Stomach (tissue), 9 donors: ENCODE data around the gene C10orf67. TPM values are rescaled to one million over a fixed set of nuclear protein-coding genes. Genes with fewer than 3 reads are reported as not detected.

Experiments used
- DNase-seq, 2 donors: peaks; one replicate each; pipeline versions ENCODE4 v3.0.0 to v3.0.0-alpha.2; 2013 to 2019
- H3K27ac ChIP-seq, 5 donors: fragments of 200-600 bp in 4 of 5; sonication (generic) in 4 of 5; one replicate each; pipeline ENCODE4 v1.5.1; 2013 to 2019; ENCODE audit warnings: mild to moderate bottlenecking in 1 of 5, moderate library complexity in 1 of 5
- H3K27me3 ChIP-seq, 3 donors: fragments of 200-600 bp; sonication (generic); one replicate each; pipeline ENCODE4 v1.5.1; 2017 to 2019; ENCODE audit warnings: mixed run types in 1 of 3
- H3K36me3 ChIP-seq, 4 donors: fragments of 200-600 bp; sonication (generic); 1 replicate in 3 of 4; 2 replicates in 1 of 4; pipeline ENCODE4 v1.5.1; 2016 to 2019
- H3K4me1 ChIP-seq, 4 donors: fragments of 200-600 bp; sonication (generic); one replicate each; pipeline ENCODE4 v1.5.1; 2016 to 2019
- H3K4me3 ChIP-seq, 4 donors: fragments of 200-600 bp; sonication (generic) in 3 of 4; one replicate each; pipeline ENCODE4 v1.5.1; 2016 to 2019; ENCODE audit warnings: mild to moderate bottlenecking in 1 of 4
- H3K9me3 ChIP-seq, 4 donors: fragments of 200-600 bp; sonication (generic); one replicate each; pipeline ENCODE4 v1.5.1; 2016 to 2019
- EP300 ChIP-seq: sonication (generic); formaldehyde crosslinking; IDR thresholded peaks from one replicate; pipeline ENCODE4 v1.6.1; 2017; ENCODE audit warnings: antibody characterized with exemption
- POLR2A ChIP-seq, 4 donors: fragments of 450-650 bp; IDR thresholded peaks; one replicate each; pipeline ENCODE4 v1.6.1; 2016; ENCODE audit warnings: antibody characterized with exemption in 4 of 4, control low read depth in 2 of 4, mild to moderate bottlenecking in 1 of 4, moderate library complexity in 1 of 4
- POLR2AphosphoS5 ChIP-seq, 3 donors: sonication (generic); formaldehyde crosslinking; IDR thresholded peaks; one replicate each; pipeline ENCODE4 v1.6.1; 2016; ENCODE audit warnings: antibody characterized with exemption in 3 of 3
- WGBS, 5 donors: extraction: QIAGEN DNeasy Blood & Tissue Kit in 3 of 5; methylation state at CpG; one replicate each; pipeline versions ENCODE4 v1.1.5 to v1.1.7; 2013 to 2018; 5-methylcytosine and 5-hydroxymethylcytosine counted together
- intact Hi-C: fragments of 100-400 bp; cut with DNase I; formaldehyde crosslinking; loops from one replicate; pipeline ENCODE4 v1.15.1; 2023; ENCODE audit warnings: low total_unique reads
- polyA plus RNA-seq, 3 donors: library from polyadenylated mRNA; stranded (reverse); fragments of 200-250 nt; gene quantifications; one replicate each; pipeline ENCODE4 v1.2.3, GENCODE V29; 2013
- total RNA-seq, 5 donors: library from RNA; depleted of rRNA; stranded (reverse); fragments of >200 nt; gene quantifications; one replicate each; pipeline versions ENCODE4 v1.1.0 to v1.2.3, GENCODE V29; 2014 to 2016
- TF ChIP-seq, protein P1 (sequence below), 7 experiments: fragments of 450-650 bp in 4 of 7; fragments of 200-600 bp in 3 of 7; sonication (generic) in 3 of 7; IDR thresholded peaks; one replicate each; pipeline ENCODE4 v1.5.1; 2016 to 2019; ENCODE audit warnings: antibody characterized with exemption in 7 of 7, control low read depth in 2 of 7, mild to moderate bottlenecking in 1 of 7
- donor health status: healthy with polysubstance abuse.
- donor health status: Bipolar disorder and iron deficiency.
- donor health status: healthy.

C10orf67 gene
- total and polyA plus RNA-seq, 8 donors, result 0.18 to 1.2 (median 0.31) TPM; not detected in 5

DNA sequence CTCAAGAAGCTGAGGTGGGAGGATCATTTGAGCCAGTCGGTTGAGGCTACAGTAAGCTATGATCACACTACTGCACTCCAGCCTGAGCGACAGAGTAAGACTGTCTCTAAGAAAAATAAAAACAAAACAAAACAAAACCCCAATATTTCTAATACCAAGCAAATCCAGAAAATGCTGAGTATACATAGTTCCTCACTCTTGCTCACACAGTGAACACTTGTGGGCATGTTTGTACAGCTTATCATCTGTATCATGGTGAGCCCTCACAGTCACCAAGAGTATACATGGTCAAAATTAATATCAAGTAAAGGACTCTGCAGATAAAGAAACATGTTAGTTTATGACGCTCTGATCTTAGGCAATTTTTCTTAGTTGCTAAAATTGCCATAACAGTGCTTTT lies 41.5 kb upstream of the C10orf67 start:
- H3K27ac ChIP-seq, result no peak overlapping the region
- no peaks in the 10 kb centered on the region for H3K4me1 ChIP-seq
- H3K9me3 ChIP-seq, result no peaks in the 10 kb centered on the region
- intact Hi-C loops, result no loop called here
- H3K4me3 ChIP-seq, result no peak overlapping the region
- DNase-seq, result no peak
- WGBS, 5 donors, result 64 to 80% (median 78%) methylated on average over 3 of the region's 3 CpGs
- no peaks in the 10 kb centered on the region for H3K27me3 ChIP-seq
- TF ChIP-seq POLR2AphosphoS5 (IDR thresholded peaks at IDR 0.05), result no peak
- TF ChIP-seq POLR2A (IDR thresholded peaks at IDR 0.05), result no peak
- TF ChIP-seq, protein P1, sequence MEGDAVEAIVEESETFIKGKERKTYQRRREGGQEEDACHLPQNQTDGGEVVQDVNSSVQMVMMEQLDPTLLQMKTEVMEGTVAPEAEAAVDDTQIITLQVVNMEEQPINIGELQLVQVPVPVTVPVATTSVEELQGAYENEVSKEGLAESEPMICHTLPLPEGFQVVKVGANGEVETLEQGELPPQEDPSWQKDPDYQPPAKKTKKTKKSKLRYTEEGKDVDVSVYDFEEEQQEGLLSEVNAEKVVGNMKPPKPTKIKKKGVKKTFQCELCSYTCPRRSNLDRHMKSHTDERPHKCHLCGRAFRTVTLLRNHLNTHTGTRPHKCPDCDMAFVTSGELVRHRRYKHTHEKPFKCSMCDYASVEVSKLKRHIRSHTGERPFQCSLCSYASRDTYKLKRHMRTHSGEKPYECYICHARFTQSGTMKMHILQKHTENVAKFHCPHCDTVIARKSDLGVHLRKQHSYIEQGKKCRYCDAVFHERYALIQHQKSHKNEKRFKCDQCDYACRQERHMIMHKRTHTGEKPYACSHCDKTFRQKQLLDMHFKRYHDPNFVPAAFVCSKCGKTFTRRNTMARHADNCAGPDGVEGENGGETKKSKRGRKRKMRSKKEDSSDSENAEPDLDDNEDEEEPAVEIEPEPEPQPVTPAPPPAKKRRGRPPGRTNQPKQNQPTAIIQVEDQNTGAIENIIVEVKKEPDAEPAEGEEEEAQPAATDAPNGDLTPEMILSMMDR (IDR thresholded peaks at IDR 0.05), result no peak
- TF ChIP-seq EP300, result no peak
- no peaks in the 10 kb centered on the region for H3K36me3 ChIP-seq

DNA sequence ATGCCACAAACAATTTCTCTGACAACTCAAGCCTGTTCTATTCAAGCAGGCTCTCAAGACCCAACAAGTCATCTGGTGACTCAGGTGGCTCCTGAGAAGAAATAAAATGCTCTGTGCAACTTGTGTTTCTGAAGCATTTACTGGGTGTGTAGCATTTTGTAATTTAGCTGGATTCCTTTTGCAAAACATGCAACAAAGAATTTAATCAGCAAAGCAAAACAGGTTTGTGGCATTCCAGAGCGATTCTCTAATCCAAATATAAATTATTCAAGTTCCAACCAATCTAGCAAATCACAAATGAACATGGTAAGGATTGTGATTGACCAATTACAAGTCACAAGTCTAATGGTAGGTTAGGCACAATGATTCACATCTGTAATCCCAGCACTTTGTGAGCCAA lies 39.8 kb upstream of the C10orf67 start:
- Histone ChIP-seq H3K27ac (no peak overlapping the region), H3K4me3 (no peak overlapping the region), H3K36me3 (no peaks in the 10 kb centered on the region), H3K9me3 (no peaks in the 10 kb centered on the region), H3K4me1 (no peaks in the 10 kb centered on the region), H3K27me3 (no peaks in the 10 kb centered on the region)
- intact Hi-C loops, result no loop called here
- TF ChIP-seq POLR2A (IDR thresholded peaks at IDR 0.05), result no peak
- no peak for TF ChIP-seq EP300
- 67 to 86% (median 72%) methylated on average over 1 of the region's 1 CpG for WGBS, 5 donors
- no peak for DNase-seq

DNA sequence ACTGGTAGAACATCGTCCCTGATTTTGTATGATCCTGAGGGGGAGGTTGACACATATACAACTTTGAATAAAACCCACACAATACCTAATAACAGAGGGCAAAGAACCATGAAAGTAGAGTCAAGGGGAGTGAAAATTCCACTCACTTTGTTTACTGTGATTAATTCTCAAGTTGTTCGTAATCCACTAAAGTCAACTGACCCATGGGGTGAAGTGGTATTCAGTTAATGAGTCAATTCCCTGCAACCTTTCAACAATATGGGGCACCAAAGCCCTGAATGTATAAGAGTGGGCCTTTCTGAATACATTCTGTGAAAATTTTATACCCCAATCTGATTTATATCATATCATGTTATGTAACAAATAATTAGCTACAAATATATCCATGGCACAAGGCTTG lies 39.0 kb upstream of the C10orf67 start:
- DNase-seq, result no peak
- no peak overlapping the region for H3K4me3 ChIP-seq
- no peaks in the 10 kb centered on the region for H3K27me3 ChIP-seq
- no peaks in the 10 kb centered on the region for H3K9me3 ChIP-seq
- H3K27ac ChIP-seq, result no peak overlapping the region
- 75 to 87% (median 78%) methylated on average over 2 of the region's 2 CpGs for WGBS, 5 donors
- intact Hi-C loops, result no loop called here
- H3K4me1 ChIP-seq, result no peaks in the 10 kb centered on the region
- TF ChIP-seq EP300 (no peak), POLR2A (IDR thresholded peaks at IDR 0.05) (no peak), POLR2AphosphoS5 (IDR thresholded peaks at IDR 0.05) (no peak)
- TF ChIP-seq, protein P1 (IDR thresholded peaks at IDR 0.05), result no peak
- no peaks in the 10 kb centered on the region for H3K36me3 ChIP-seq

DNA sequence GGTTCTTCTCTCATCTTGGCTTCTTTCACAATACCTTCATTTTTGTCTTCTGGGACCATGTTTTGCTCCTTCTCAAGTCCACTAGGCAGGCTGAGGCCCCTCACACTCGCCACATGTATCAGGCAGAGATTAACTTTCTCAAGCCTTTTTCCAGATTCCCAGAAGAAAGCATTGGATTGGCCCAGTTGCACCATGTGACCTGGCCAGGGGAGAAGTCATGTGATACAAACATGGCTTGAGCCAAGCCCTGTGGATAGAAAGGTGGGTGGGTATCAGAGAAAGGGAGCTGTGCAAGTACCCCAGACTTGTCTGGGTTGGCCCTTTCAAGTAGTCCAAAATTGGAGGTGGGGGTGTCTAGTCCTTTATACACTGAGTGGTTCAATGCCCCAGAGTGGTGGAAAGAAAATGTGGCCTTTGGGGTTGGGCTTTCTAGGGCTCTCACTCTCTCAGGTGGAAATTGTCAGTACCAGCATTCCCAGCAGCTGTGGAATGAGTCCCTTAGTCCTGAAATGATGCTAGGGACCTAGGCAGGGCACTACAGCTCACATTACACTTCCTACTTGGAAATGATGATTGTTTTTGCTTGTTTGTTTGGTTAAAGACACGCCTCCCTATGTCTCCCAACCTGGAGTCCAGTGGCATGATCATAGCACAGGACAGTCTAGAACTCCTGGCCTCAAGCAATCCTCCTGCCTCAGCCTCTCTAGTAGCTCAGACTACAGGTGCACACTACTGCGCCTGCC lies 36.9 kb upstream of the C10orf67 start:
- 65 to 84% (median 72%) methylated on average over 3 of the region's 3 CpGs for WGBS, 5 donors
- intact Hi-C loops, result no loop called here
- no peak for DNase-seq
- H3K9me3 ChIP-seq, result no peaks in the 10 kb centered on the region
- no peaks in the 10 kb centered on the region for H3K36me3 ChIP-seq
- no peaks in the 10 kb centered on the region for H3K4me1 ChIP-seq
- TF ChIP-seq, protein P1 (IDR thresholded peaks at IDR 0.05), result no peak
- TF ChIP-seq EP300 (no peak), POLR2A (IDR thresholded peaks at IDR 0.05) (no peak), POLR2AphosphoS5 (IDR thresholded peaks at IDR 0.05) (no peak)
- H3K27me3 ChIP-seq, result no peaks in the 10 kb centered on the region
- H3K27ac ChIP-seq, result no peak overlapping the region
- H3K4me3 ChIP-seq, result no peak overlapping the region

DNA sequence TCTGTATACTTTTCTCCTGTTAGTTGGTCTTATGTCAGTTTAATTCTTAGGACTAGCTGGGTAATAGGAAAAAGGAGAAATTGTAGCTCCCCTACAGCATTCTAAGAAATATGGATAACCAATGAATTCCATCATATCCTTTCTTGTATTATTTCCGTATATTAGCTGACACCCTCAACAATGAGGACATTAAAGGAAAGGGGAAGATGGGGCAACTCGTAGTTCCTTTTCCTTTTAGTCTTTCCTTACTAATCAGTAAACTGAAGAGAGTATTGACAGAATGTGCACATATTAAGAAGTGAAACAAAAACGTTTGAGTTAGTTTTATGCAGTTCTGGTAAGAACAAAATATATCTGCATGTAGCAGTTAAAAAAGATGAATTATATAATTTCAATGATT lies 35.1 kb upstream of the C10orf67 start:
- Histone ChIP-seq H3K4me1 (no peaks in the 10 kb centered on the region), H3K27ac (no peak overlapping the region), H3K9me3 (no peaks in the 10 kb centered on the region), H3K4me3 (no peak overlapping the region), H3K36me3 (no peaks in the 10 kb centered on the region), H3K27me3 (no peaks in the 10 kb centered on the region)
- WGBS, 5 donors, result 59 to 64% (median 61%) methylated on average over 3 of the region's 3 CpGs
- no peak for DNase-seq
- intact Hi-C loops, result no loop called here
- TF ChIP-seq POLR2A (IDR thresholded peaks at IDR 0.05), result no peak
- TF ChIP-seq POLR2AphosphoS5 (IDR thresholded peaks at IDR 0.05), result no peak
- TF ChIP-seq, protein P1 (IDR thresholded peaks at IDR 0.05), result no peak
- TF ChIP-seq EP300, result no peak
